GM23248 (cell line): ENCODE measurements around the gene GAL3ST3. TPM values are rescaled to one million over a fixed set of nuclear protein-coding genes. Genes with fewer than 3 reads are reported as not detected.
A peak's percentile ranks its signal among the peaks of the same experiment; 100 is the strongest.

Experiments used
- DNase-seq: peaks from one replicate; pipeline ENCODE4 v3.0.0-alpha.2; 2015
- H2AFZ ChIP-seq: fragments of 200-600 bp; sonication (generic); 2 replicates; pipeline ENCODE4 v1.6.1; 2016; ENCODE audit warnings: antibody characterized with exemption
- H3F3A ChIP-seq: fragments of 200-600 bp; sonication (generic); 2 replicates; pipeline ENCODE4 v1.6.1; 2016; ENCODE audit warnings: mild to moderate bottlenecking, antibody characterized with exemption, mixed run types; ENCODE audit not compliant: insufficient read depth
- H3K27ac ChIP-seq: fragments of 200-600 bp; sonication (generic); 2 replicates; pipeline ENCODE4 v1.5.1; 2016; ENCODE audit warnings: mild to moderate bottlenecking
- H3K27me3 ChIP-seq: fragments of 200-600 bp; sonication (generic); replicated peaks from 2 replicates; pipeline ENCODE4 v1.6.1; 2016; ENCODE audit warnings: mild to moderate bottlenecking; ENCODE audit not compliant: insufficient read depth
- H3K36me3 ChIP-seq: fragments of 200-600 bp; sonication (generic); 2 replicates; pipeline ENCODE4 v1.6.1; 2016; ENCODE audit warnings: low read depth, mild to moderate bottlenecking
- H3K4me1 ChIP-seq: fragments of 200-600 bp; sonication (generic); 2 replicates; pipeline ENCODE4 v1.6.1; 2016; ENCODE audit warnings: mild to moderate bottlenecking; ENCODE audit not compliant: insufficient read depth
- H3K4me2 ChIP-seq: fragments of 200-600 bp; sonication (generic); one replicate; pipeline ENCODE4 v1.6.1; 2016; ENCODE audit warnings: mild to moderate bottlenecking; ENCODE audit not compliant: unreplicated experiment
- H3K4me3 ChIP-seq: fragments of 200-600 bp; sonication (generic); 2 replicates; pipeline ENCODE4 v1.5.1; 2016; ENCODE audit warnings: mild to moderate bottlenecking
- H3K79me2 ChIP-seq: fragments of 200-600 bp; sonication (generic); 2 replicates; pipeline ENCODE4 v1.6.1; 2016; ENCODE audit warnings: mild to moderate bottlenecking; ENCODE audit not compliant: insufficient read depth
- H3K9ac ChIP-seq: fragments of 200-600 bp; sonication (generic); 2 replicates; pipeline ENCODE4 v1.6.1; 2016; ENCODE audit warnings: mild to moderate bottlenecking
- H3K9me2 ChIP-seq: fragments of 200-600 bp; sonication (generic); 2 replicates; pipeline ENCODE4 v1.6.1; 2016; ENCODE audit warnings: mixed run types, mild to moderate bottlenecking, moderate library complexity; ENCODE audit not compliant: insufficient read depth
- H3K9me3 ChIP-seq: fragments of 200-600 bp; sonication (generic); one replicate; pipeline ENCODE4 v1.6.1; 2017; ENCODE audit warnings: low read depth
- H4K20me1 ChIP-seq: fragments of 200-600 bp; sonication (generic); 2 replicates; pipeline ENCODE4 v1.6.0; 2016; ENCODE audit not compliant: insufficient read depth
- EZH2 ChIP-seq: fragments of 200-600 bp; sonication (generic); IDR thresholded peaks from 2 replicates; pipeline ENCODE4 v1.6.1; 2018; ENCODE audit warnings: antibody characterized with exemption, mild to moderate bottlenecking; ENCODE audit not compliant: insufficient read depth, poor library complexity, severe bottlenecking
- EZH2phosphoT487 ChIP-seq: fragments of 200-600 bp; sonication (generic); IDR thresholded peaks from 2 replicates; pipeline ENCODE4 v1.6.1; 2018; ENCODE audit warnings: antibody characterized with exemption, moderate library complexity, mild to moderate bottlenecking, low read depth; ENCODE audit not compliant: insufficient read depth
- WGBS, 2 experiments: methylation state at CpG; one replicate each; pipeline ENCODE4 v1.1.6; 2015 to 2017; ENCODE audit warnings: low lambda C conversion rate in 2 of 2, low coverage in 1 of 2; ENCODE audit errors: missing lambda C conversion rate in 2 of 2; 5-methylcytosine and 5-hydroxymethylcytosine counted together
- in situ Hi-C: fragments of 300-500 bp; cut with MboI; formaldehyde crosslinking; loops from 2 replicates; pipeline ENCODE4 v1.15.0; 2020
- polyA plus RNA-seq: library from polyadenylated mRNA; unstranded; fragments of >200 nt; fragmentation: Nextera tagmentation; extraction: Ambion mirVana; gene quantifications from 2 replicates; pipeline ENCODE4 v1.2.1, GENCODE V29; 2016
- total RNA-seq: library from RNA; depleted of rRNA; stranded (reverse); fragments of >200 nt; shearing (Covaris generic); gene quantifications from 2 replicates; pipeline ENCODE4 v1.2.3, GENCODE V29; 2014

GAL3ST3 gene
- total and polyA plus RNA-seq, 2 experiments from 2014 or later: not detected

GRCh38 chr11:66056501-66056900 is 7.5 kb upstream of the GAL3ST3 start:
- no peak overlapping the region for H3K4me2 ChIP-seq
- H3F3A ChIP-seq: peaks cover 28% of the 10 kb centered on the region; the same call in 1 of the 2 replicates
- TF ChIP-seq EZH2phosphoT487: no peak
- H3K9me3 ChIP-seq: no peaks in the 10 kb centered on the region
- in situ Hi-C loops: no loop called here
- peaks cover 92% of the 10 kb centered on the region for H3K79me2 ChIP-seq
- H3K36me3 ChIP-seq: peaks cover 62% of the 10 kb centered on the region
- no peaks in the 10 kb centered on the region for H3K9me2 ChIP-seq
- no peak overlapping the region for H2AFZ ChIP-seq
- no peak overlapping the region for H3K27ac ChIP-seq
- peaks cover 16% of the 10 kb centered on the region for H3K4me1 ChIP-seq
- H3K27me3 ChIP-seq: no peaks in the 10 kb centered on the region
- no peak overlapping the region for H3K4me3 ChIP-seq
- H4K20me1 ChIP-seq: no peaks in the 10 kb centered on the region
- H3K9ac ChIP-seq: peak overlapping the region; percentile 17; the same call in 1 of the 2 replicates
- DNase-seq: no peak
- 54 to 58% methylated on average over 7 of the region's 7 CpGs for WGBS, 2 experiments

GRCh38 chr11:66055021-66055420 is 6.1 kb upstream of the GAL3ST3 start:
- Histone ChIP-seq H3K4me2 (no peak overlapping the region), H3K4me1 (peaks cover 22% of the 10 kb centered on the region), H3K9me2 (no peaks in the 10 kb centered on the region), H3K9ac (no peak overlapping the region), H3K9me3 (no peaks in the 10 kb centered on the region), H3K79me2 (peaks cover 77% of the 10 kb centered on the region), H3K36me3 (peaks cover 47% of the 10 kb centered on the region), H3K27ac (no peak overlapping the region), H3K27me3 (no peaks in the 10 kb centered on the region), H3F3A (peaks cover 24% of the 10 kb centered on the region; the same call in 1 of the 2 replicates), H3K4me3 (no peak overlapping the region), H2AFZ (no peak overlapping the region), H4K20me1 (no peaks in the 10 kb centered on the region)
- in situ Hi-C loops: no loop called here
- WGBS, 2 experiments: 91 to 94% methylated on average over 6 to 7 of the region's 7 CpGs
- no peak for DNase-seq
- TF ChIP-seq EZH2phosphoT487 (no peak), EZH2 (no peak)

- 0 to 1% methylated on average over 15 to 17 of the region's 17 CpGs for WGBS, 2 experiments
- in situ Hi-C loops: no loop called here
Observed at GRCh38 chr11:66052664-66052982, 3.7 kb upstream of the GAL3ST3 start.

GRCh38 chr11:66051766-66052663 is 3.1 kb upstream of the GAL3ST3 start, which contains the start of gene SF3B2:
SF3B2 (plus strand) TSS chr11:66052364; CDS start chr11:66052385, 21 bp downstream.
- H3K4me2 ChIP-seq: peak within 1 kb of the TSS; percentile 94
- peaks cover 48% of the 10 kb centered on the region for H3K79me2 ChIP-seq
- H3K9ac ChIP-seq: peak within 1 kb of the TSS; percentile 97
- H3K9me2 ChIP-seq: no peaks in the 10 kb centered on the region
- in situ Hi-C loops: no loop called here
- H3K9me3 ChIP-seq: no peaks in the 10 kb centered on the region
- WGBS, 2 experiments: 1% methylated on average over 64 to 83 of the region's 84 CpGs
- H3K4me1 ChIP-seq: peaks cover 22% of the 10 kb centered on the region
- H2AFZ ChIP-seq: peak within 1 kb of the TSS; percentile 79
- TF ChIP-seq EZH2: no peak
- no peak for TF ChIP-seq EZH2phosphoT487
- peak within 1 kb of the TSS; percentile 97 for H3K4me3 ChIP-seq
- peak within 1 kb of the TSS; percentile 80 for H3K27ac ChIP-seq
- H3K27me3 ChIP-seq: no peaks in the 10 kb centered on the region
- H4K20me1 ChIP-seq: no peaks in the 10 kb centered on the region
- H3F3A ChIP-seq: peaks cover 15% of the 10 kb centered on the region; the same call in 1 of the 2 replicates
- peaks cover 22% of the 10 kb centered on the region for H3K36me3 ChIP-seq
- peak; percentile 98 for DNase-seq

More at GRCh38 chr11:66052664-66052982, 3.7 kb upstream of the GAL3ST3 start:
- H2AFZ ChIP-seq: peak overlapping the region; percentile 67
- H3K4me3 ChIP-seq: peak overlapping the region; percentile 97
- H3K4me2 ChIP-seq: peak overlapping the region; percentile 94
- H3K36me3 ChIP-seq: peaks cover 27% of the 10 kb centered on the region
- TF ChIP-seq EZH2 (no peak), EZH2phosphoT487 (no peak)
- no peaks in the 10 kb centered on the region for H3K9me2 ChIP-seq
- peaks cover 55% of the 10 kb centered on the region for H3K79me2 ChIP-seq
- no peaks in the 10 kb centered on the region for H4K20me1 ChIP-seq
- DNase-seq: no peak
- H3K9me3 ChIP-seq: no peaks in the 10 kb centered on the region
- peaks cover 22% of the 10 kb centered on the region for H3K4me1 ChIP-seq
- H3F3A ChIP-seq: peaks cover 15% of the 10 kb centered on the region; the same call in 1 of the 2 replicates
- H3K27ac ChIP-seq: peak overlapping the region; percentile 80
- H3K27me3 ChIP-seq: no peaks in the 10 kb centered on the region
- peak overlapping the region; percentile 97 for H3K9ac ChIP-seq
